GM10266 (cell line): ENCODE data around the gene SAMD11.

ENCODE experiments used
- DNase-seq: peaks from one replicate; pipeline ENCODE4 v3.0.0; 2012; ENCODE audit errors: extremely low spot score
- TF ChIP-seq, protein P1 (sequence below): IDR thresholded peaks from 2 replicates; pipeline ENCODE4 v1.5.1; 2012; ENCODE audit warnings: mild to moderate bottlenecking, low read depth; ENCODE audit not compliant: control insufficient read depth, insufficient read depth; ENCODE audit errors: missing control alignments

Gene SAMD11

GRCh38 chr1:958823-959730, 35.4 kb downstream of the SAMD11 start, which contains the start of gene NOC2L:
Gene NOC2L (minus strand): TSS chr1:959256. CDS start chr1:959240, 16 bp downstream.
- TF ChIP-seq, protein P1, sequence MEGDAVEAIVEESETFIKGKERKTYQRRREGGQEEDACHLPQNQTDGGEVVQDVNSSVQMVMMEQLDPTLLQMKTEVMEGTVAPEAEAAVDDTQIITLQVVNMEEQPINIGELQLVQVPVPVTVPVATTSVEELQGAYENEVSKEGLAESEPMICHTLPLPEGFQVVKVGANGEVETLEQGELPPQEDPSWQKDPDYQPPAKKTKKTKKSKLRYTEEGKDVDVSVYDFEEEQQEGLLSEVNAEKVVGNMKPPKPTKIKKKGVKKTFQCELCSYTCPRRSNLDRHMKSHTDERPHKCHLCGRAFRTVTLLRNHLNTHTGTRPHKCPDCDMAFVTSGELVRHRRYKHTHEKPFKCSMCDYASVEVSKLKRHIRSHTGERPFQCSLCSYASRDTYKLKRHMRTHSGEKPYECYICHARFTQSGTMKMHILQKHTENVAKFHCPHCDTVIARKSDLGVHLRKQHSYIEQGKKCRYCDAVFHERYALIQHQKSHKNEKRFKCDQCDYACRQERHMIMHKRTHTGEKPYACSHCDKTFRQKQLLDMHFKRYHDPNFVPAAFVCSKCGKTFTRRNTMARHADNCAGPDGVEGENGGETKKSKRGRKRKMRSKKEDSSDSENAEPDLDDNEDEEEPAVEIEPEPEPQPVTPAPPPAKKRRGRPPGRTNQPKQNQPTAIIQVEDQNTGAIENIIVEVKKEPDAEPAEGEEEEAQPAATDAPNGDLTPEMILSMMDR, result no peak

GRCh38 chr1:959731-960362, 36.1 kb downstream of the SAMD11 start:
- TF ChIP-seq, protein P1, result no peak
- no peak for DNase-seq

More at GRCh38 chr1:958823-959730, 35.4 kb downstream of the SAMD11 start, which contains the start of gene NOC2L:
- peak; percentile 98 for DNase-seq

GRCh38 chr1:960363-961131, 36.8 kb downstream of the SAMD11 start, which contains the start of gene KLHL17:
Gene KLHL17 (plus strand): TSS chr1:960584. CDS start chr1:960694, 110 bp downstream.
- TF ChIP-seq, protein P1, result no peak
- peak; percentile 96 for DNase-seq

- DNase-seq, result no peak
- TF ChIP-seq, protein P1, result no peak
Measured at GRCh38 chr1:961132-961669, 37.5 kb downstream of the SAMD11 start.

- no peak for DNase-seq
- TF ChIP-seq, protein P1, result no peak
Measured at GRCh38 chr1:962381-963300, 38.9 kb downstream of the SAMD11 start.

DNA sequence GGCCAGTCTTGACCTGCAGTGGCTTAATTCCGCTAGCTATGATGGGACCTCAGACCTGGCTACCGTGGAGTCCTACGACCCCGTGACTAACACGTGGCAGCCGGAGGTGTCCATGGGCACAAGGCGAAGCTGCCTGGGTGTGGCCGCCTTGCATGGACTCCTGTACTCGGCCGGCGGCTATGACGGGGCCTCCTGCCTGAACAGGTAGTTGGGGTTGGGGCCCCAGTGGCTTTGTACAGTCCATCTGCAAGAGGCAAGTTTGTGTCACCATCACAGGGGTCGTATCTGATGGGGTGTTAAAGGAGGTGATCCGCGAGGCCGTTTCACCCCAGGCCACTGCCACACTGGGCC, 39.6 kb downstream of the SAMD11 start:
- DNase-seq, result no peak
- TF ChIP-seq, protein P1, result no peak
